ENCODE measurements around the gene E2F4. TPM values are rescaled to one million over a fixed set of nuclear protein-coding genes. Genes with fewer than 3 reads are reported as not detected.

E2F4 gene
- total RNA-seq, 2 experiments from 2014 or later = 105 to 114 TPM

GRCh38 chr16:67242138-67242730, 50.3 kb downstream of the E2F4 start:
- POLR2A ChIA-PET = interaction anchor here (9.4 kb wide), 1 partner anchor 14 kb away, joined by 130 read pairs; the partner anchor contains the start of gene TMEM208
- ATAC-seq (ENCODE audit: low read depth) (no peak), DNase-seq (no peak)
- H3K36me3 Mint-ChIP-seq = peaks cover 11% of the 10 kb centered on the region
- H3K27ac Mint-ChIP-seq = peak overlapping the region; percentile 85
- H3K4me1 Mint-ChIP-seq = peaks cover 40% of the 10 kb centered on the region
- no peaks in the 10 kb centered on the region for H3K27me3 Mint-ChIP-seq
- H3K4me3 Mint-ChIP-seq = no peak overlapping the region
- H3K9me3 Mint-ChIP-seq = no peaks in the 10 kb centered on the region

- ATAC-seq (ENCODE audit: low read depth) (no peak), DNase-seq (no peak)
- H3K27ac Mint-ChIP-seq = peak overlapping the region; percentile 96
- peaks cover 7% of the 10 kb centered on the region for H3K36me3 Mint-ChIP-seq
- H3K4me3 Mint-ChIP-seq = no peak overlapping the region
- POLR2A ChIA-PET = interaction anchor here (2.3 to 9.4 kb wide), 3 partner anchors 8 to 51 kb away, joined by 11 to 130 read pairs (median 17); partner anchors contain the start of gene TMEM208
- H3K9me3 Mint-ChIP-seq = no peaks in the 10 kb centered on the region
- peaks cover 40% of the 10 kb centered on the region for H3K4me1 Mint-ChIP-seq
- H3K27me3 Mint-ChIP-seq = no peaks in the 10 kb centered on the region
Measured at GRCh38 chr16:67243481-67243880, 51.5 kb downstream of the E2F4 start.

DNA sequence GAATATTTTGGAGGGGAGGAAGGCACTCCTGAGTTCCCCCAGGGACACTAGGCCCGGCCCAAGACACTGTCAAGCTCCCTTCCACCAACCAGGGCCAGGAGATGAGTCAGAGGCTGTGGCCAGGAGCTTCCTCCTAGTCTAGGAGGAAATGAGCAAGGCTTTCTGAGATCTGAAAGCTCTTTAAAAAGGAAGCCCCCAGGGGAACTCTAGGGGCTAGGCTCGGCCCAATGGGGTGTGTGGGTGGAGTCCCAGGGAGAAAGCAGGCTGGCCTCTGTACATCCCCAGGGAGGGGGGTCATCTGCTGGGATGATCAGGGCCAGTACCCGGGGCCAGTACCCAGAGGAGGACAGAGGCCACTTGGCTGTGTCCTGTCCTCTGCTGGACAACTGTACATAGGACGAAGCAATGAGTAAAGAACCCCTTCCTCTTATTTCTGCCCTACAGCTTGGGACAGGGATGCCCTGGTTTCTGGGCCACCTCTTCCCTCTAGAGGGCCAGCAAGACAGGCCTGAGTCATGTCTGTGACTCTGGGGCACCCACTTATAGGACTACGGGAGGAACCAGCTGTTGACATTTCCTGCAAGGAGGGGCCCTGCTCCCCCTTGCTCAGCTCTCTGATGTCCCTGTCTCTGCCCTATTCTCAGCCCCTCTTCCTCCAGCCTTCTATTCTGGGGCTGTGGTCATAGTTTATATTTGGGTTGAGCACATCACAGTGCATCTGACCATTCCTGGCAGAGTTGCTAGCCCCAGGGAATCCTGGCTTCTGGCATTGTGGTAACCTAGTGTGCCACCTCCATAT, 52.6 kb downstream of the E2F4 start:
- POLR2A ChIA-PET = interaction anchor here (0.5 to 9.4 kb wide), 9 partner anchors 9 to 248 kb away, joined by 3 to 130 read pairs (median 6); partner anchors contain the start of genes MATCAP1, PLEKHG4 and TMEM208
- Mint-ChIP-seq H3K27me3 (peaks cover 4% of the 10 kb centered on the region), H3K9me3 (no peaks in the 10 kb centered on the region), H3K27ac (peak overlapping the region; percentile 96), H3K4me3 (peak overlapping the region; percentile 82), H3K4me1 (peaks cover 44% of the 10 kb centered on the region), H3K36me3 (peaks cover 6% of the 10 kb centered on the region)
- ATAC-seq (ENCODE audit: low read depth) = peak; percentile 74
- DNase-seq = peak; percentile 72

GRCh38 chr16:67245186-67245585, 53.2 kb downstream of the E2F4 start:
- Mint-ChIP-seq H3K4me1 (peaks cover 47% of the 10 kb centered on the region), H3K36me3 (peaks cover 5% of the 10 kb centered on the region), H3K27me3 (peaks cover 10% of the 10 kb centered on the region), H3K9me3 (no peaks in the 10 kb centered on the region), H3K27ac (peak overlapping the region; percentile 96), H3K4me3 (peak overlapping the region; percentile 82)
- no peak for DNase-seq
- ATAC-seq (ENCODE audit: low read depth) = no peak
- POLR2A ChIA-PET = interaction anchor here (1.0 to 9.4 kb wide), 6 partner anchors 10 to 232 kb away, joined by 3 to 130 read pairs (median 10); partner anchors contain the start of gene TMEM208

DNA sequence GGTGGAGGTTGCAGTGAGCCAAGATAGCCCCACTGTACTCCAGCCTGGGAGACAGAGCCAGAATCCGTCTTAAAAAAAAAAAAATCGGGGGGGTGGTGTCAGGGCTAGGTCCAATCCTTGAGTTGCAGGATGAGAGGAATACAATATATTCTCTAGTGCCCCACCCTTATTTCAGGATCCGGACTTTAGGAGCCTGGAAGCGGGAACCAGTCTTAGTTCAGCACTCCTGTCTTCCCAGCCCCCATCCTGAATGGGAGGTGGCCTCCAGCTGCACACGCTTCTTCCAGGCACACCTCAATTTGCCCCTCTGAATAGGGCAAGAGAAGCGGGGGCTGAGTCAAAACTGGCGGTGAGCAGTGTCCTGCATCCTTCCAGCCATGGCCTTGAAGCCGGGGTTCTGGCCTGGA, 53.7 kb downstream of the E2F4 start:
- no peaks in the 10 kb centered on the region for H3K9me3 Mint-ChIP-seq
- peaks cover 48% of the 10 kb centered on the region for H3K4me1 Mint-ChIP-seq
- POLR2A ChIA-PET = interaction anchor here (1.0 to 9.4 kb wide), 7 partner anchors 10 to 232 kb away, joined by 3 to 130 read pairs (median 10); partner anchors contain the start of gene TMEM208
- ATAC-seq (ENCODE audit: low read depth) (no peak), DNase-seq (no peak)
- peak overlapping the region; percentile 96 for H3K27ac Mint-ChIP-seq
- H3K4me3 Mint-ChIP-seq = peak overlapping the region; percentile 82
- peaks cover 5% of the 10 kb centered on the region for H3K36me3 Mint-ChIP-seq
- peaks cover 13% of the 10 kb centered on the region for H3K27me3 Mint-ChIP-seq

DNA sequence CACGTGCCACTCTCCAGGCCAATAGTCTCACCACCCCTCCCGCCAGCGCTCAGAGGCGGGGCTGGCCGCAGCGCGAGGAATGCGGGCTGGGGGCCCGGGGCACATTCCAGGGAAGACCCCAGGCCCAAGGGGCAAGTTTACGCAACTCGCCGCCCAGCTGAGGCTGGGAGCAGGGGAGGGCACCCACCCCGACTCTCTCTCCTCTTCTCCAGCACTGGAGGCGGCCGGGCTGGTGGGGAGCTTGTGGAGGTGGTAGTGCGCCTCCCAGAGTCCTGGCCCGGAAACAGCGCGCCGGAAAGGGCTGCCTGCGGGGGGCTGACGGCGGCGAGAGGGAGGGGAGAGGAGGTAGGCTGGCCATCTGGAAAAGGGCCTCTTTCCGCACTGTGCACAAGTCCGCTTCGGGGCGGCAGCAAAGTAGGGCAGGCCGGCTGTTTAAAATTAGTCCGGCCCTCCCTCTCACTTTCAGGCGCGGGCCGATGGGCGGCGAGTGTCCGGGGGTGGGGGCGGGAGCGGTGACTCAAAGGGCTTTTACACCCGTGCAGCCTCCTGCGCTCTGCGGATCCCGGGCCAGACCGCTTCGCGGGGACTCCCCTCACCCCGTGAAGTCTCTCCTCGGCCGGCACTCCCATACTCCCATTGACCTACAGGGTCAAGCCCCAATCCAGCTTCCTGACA, 54.3 kb downstream of the E2F4 start:
- Mint-ChIP-seq H3K9me3 (no peaks in the 10 kb centered on the region), H3K4me3 (peak overlapping the region; percentile 82), H3K27ac (peak overlapping the region; percentile 90), H3K4me1 (peaks cover 46% of the 10 kb centered on the region), H3K27me3 (peaks cover 13% of the 10 kb centered on the region), H3K36me3 (peaks cover 5% of the 10 kb centered on the region)
- ATAC-seq (ENCODE audit: low read depth) (peak; percentile 11), DNase-seq (peak; percentile 76)
- POLR2A ChIA-PET = interaction anchor here (0.5 to 9.4 kb wide), 11 partner anchors 9 to 357 kb away, joined by 3 to 130 read pairs (median 4); partner anchors contain the start of genes PLEKHG4 and TMEM208

DNA sequence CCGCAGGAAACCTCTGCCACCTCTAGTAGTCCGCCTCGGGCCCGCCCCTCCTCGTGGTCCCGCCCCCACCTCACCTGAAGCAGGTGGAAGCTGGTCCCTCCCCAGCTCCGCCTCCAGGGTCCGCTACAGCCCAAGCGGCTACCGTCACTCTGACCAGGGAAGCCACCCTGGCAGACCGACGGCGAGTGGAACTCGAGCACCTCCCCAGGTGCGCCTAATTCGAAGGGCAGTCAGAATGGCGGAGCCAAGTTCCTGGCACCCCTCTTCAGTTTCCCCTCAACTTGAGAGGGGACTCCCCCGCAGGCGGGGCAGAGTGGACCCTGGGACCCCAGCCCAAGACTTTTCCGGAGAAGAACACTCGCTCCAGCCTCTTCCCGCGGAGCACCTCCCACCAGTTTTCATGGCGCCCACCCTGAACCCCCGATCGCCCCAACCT, 54.8 kb downstream of the E2F4 start:
- Mint-ChIP-seq H3K4me1 (peaks cover 43% of the 10 kb centered on the region), H3K27me3 (peaks cover 13% of the 10 kb centered on the region), H3K4me3 (peak overlapping the region; percentile 82), H3K27ac (peak overlapping the region; percentile 90), H3K36me3 (peaks cover 2% of the 10 kb centered on the region), H3K9me3 (no peaks in the 10 kb centered on the region)
- no peak for DNase-seq
- POLR2A ChIA-PET = interaction anchor here (0.5 to 9.4 kb wide), 11 partner anchors 10 to 357 kb away, joined by 3 to 130 read pairs (median 4); partner anchors contain the start of genes PLEKHG4 and TMEM208
- ATAC-seq (ENCODE audit: low read depth) = no peak

GRCh38 chr16:67247192-67248072, 55.5 kb downstream of the E2F4 start, which contains the start of gene FHOD1:
FHOD1 (minus strand) TSS chr16:67247481; CDS start chr16:67247410, 71 bp downstream.
- H3K36me3 Mint-ChIP-seq = peaks cover 2% of the 10 kb centered on the region
- H3K4me3 Mint-ChIP-seq = peak within 1 kb of the TSS; percentile 82
- H3K9me3 Mint-ChIP-seq = no peaks in the 10 kb centered on the region
- POLR2A ChIA-PET = interaction anchor here (0.6 to 9.4 kb wide), 17 partner anchors 11 to 446 kb away, joined by 3 to 130 read pairs (median 4); partner anchors contain the start of genes PLEKHG4 and TMEM208
- H3K27ac Mint-ChIP-seq = peak within 1 kb of the TSS; percentile 90
- DNase-seq (peak; percentile 100), ATAC-seq (ENCODE audit: low read depth) (peak; percentile 66)
- peaks cover 13% of the 10 kb centered on the region for H3K27me3 Mint-ChIP-seq
- H3K4me1 Mint-ChIP-seq = peaks cover 41% of the 10 kb centered on the region

DNA sequence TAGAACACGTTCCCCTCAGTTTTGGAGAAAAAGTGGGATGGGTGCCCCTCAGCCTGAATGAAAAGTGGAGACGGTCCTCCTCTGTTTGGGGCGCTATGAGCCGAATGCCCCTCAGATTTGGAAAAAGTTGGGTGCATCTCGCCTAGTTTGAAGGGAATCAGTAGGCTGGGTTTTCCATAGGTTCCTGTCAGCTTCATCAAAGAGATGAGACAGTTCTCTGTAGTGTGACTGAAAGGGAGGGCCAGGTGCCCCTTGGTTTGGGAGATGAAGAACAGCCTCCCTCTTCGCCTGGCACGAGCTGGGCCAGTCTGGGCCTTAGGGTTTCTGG, 56.1 kb downstream of the E2F4 start:
- no peak for DNase-seq
- Mint-ChIP-seq H3K9me3 (no peaks in the 10 kb centered on the region), H3K27ac (peak overlapping the region; percentile 70), H3K36me3 (no peaks in the 10 kb centered on the region), H3K27me3 (peaks cover 13% of the 10 kb centered on the region), H3K4me3 (peak overlapping the region; percentile 82), H3K4me1 (peaks cover 38% of the 10 kb centered on the region)
- ATAC-seq (ENCODE audit: low read depth) = no peak
- POLR2A ChIA-PET = interaction anchor here (0.7 to 9.4 kb wide), 15 partner anchors 13 to 445 kb away, joined by 3 to 130 read pairs (median 3); partner anchors contain the start of genes PLEKHG4 and TMEM208
